ENCODE results near the gene GPRIN3.

GRCh38 chr4:89307446-89308160 lies at the start of gene GPRIN3:
- TF ChIP-seq POLR2AphosphoS5 (IDR thresholded peaks at IDR 0.05; ENCODE audit: borderline replicate concordance, low read depth, low read length): no peak
- no peak for TF ChIP-seq EZH2 (IDR thresholded peaks at IDR 0.05)
- TF ChIP-seq FOXP2 (optimal IDR thresholded peaks at IDR 0.05; ENCODE audit: control extremely low read depth, extremely low read length, insufficient read depth): no peak

All from SK-N-MC (cell line).